HepG2 (cell line): Measurements from ENCODE around the gene TYMP. TPM values are rescaled to one million over a fixed set of nuclear protein-coding genes. Genes with fewer than 3 reads are reported as not detected.
A peak's percentile ranks its signal among the peaks of the same experiment; 100 is the strongest.

Source experiments
- CREM ChIP-seq, 2 experiments: sonication (generic) in 1 of 2; formaldehyde crosslinking in 1 of 2; IDR thresholded peaks; 2 replicates each; pipeline versions ENCODE4 v1.4.0 to v1.6.1; 2016 to 2020; ENCODE audit warnings: antibody characterized with exemption in 1 of 2, mild to moderate bottlenecking in 1 of 2, missing genetic modification reagents in 1 of 2
- GMEB1 ChIP-seq: sonication (generic); formaldehyde crosslinking; IDR thresholded peaks from 2 replicates; pipeline ENCODE4 v1.5.1; 2020; ENCODE audit warnings: missing genetic modification reagents, mild to moderate bottlenecking, borderline replicate concordance
- HNF4A ChIP-seq: sonication (generic); formaldehyde crosslinking; IDR thresholded peaks from 2 replicates; pipeline ENCODE4 v1.4.0; 2020; ENCODE audit warnings: missing genetic modification reagents
- MXD1 ChIP-seq: sonication (generic); formaldehyde crosslinking; IDR thresholded peaks from 2 replicates; pipeline ENCODE4 v1.4.0; 2020; ENCODE audit warnings: mild to moderate bottlenecking, missing genetic modification reagents
- NFAT5 ChIP-seq: sonication (generic); formaldehyde crosslinking; IDR thresholded peaks from 2 replicates; pipeline ENCODE4 v1.4.0; 2020; ENCODE audit warnings: missing genetic modification reagents
- SPEN ChIP-seq: sonication (generic); formaldehyde crosslinking; IDR thresholded peaks from 2 replicates; pipeline ENCODE4 v1.5.1; 2020; ENCODE audit warnings: low read depth, mild to moderate bottlenecking, missing genetic modification reagents
- THAP7 ChIP-seq: sonication (generic); formaldehyde crosslinking; IDR thresholded peaks from 2 replicates; pipeline ENCODE4 v1.8.1; 2023; ENCODE audit warnings: mild to moderate bottlenecking, missing genetic modification reagents
- TP53 ChIP-seq: sonication (generic); formaldehyde crosslinking; conservative IDR thresholded peaks from 2 replicates; pipeline ENCODE4 v1.4.0; 2020; ENCODE audit warnings: missing genetic modification reagents
- ZBED4 ChIP-seq: sonication (generic); formaldehyde crosslinking; IDR thresholded peaks from 2 replicates; pipeline ENCODE4 v1.4.0; 2020; ENCODE audit warnings: missing genetic modification reagents, borderline replicate concordance
- ZKSCAN1 ChIP-seq: fragments of 150-350 bp; IDR thresholded peaks from 2 replicates; pipeline ENCODE4 v1.6.1; 2014; ENCODE audit warnings: low read length
- ZNF414 ChIP-seq: sonication (generic); formaldehyde crosslinking; IDR thresholded peaks from 2 replicates; pipeline ENCODE4 v1.5.0; 2020; ENCODE audit warnings: missing genetic modification reagents
- ZNF530 ChIP-seq: sonication (generic); formaldehyde crosslinking; IDR thresholded peaks from 2 replicates; pipeline ENCODE4 v1.5.0; 2020; ENCODE audit warnings: low read depth, mild to moderate bottlenecking, missing genetic modification reagents
- ZNF709 ChIP-seq: sonication (generic); formaldehyde crosslinking; IDR thresholded peaks from 2 replicates; pipeline ENCODE4 v1.5.0; 2020; ENCODE audit warnings: mild to moderate bottlenecking, missing genetic modification reagents
- ZNF850 ChIP-seq: sonication (generic); formaldehyde crosslinking; conservative IDR thresholded peaks from 2 replicates; pipeline ENCODE4 v1.9.0; 2021; ENCODE audit warnings: mild to moderate bottlenecking, missing genetic modification reagents
- ZNF891 ChIP-seq: sonication (generic); formaldehyde crosslinking; IDR thresholded peaks from 2 replicates; pipeline ENCODE4 v1.5.0; 2020; ENCODE audit warnings: mild to moderate bottlenecking, missing genetic modification reagents
- polyA plus RNA-seq, 8 experiments: library from polyadenylated mRNA; depleted of rRNA in 3 of 8; stranded (reverse) in 7 of 8; unstranded in 1 of 8; fragments of >200 nt; fragmentation: Illumina TruSeq in 4 of 8; extraction: Trizol in 4 of 8; gene quantifications; 2 replicates each; pipeline versions ENCODE4 v1.2.1 to v1.2.3, GENCODE V29; 2011 to 2016; ENCODE audit warnings: low read depth in 4 of 8, missing spikeins in 1 of 8, mixed read lengths in 1 of 8; ENCODE audit not compliant: insufficient read depth in 1 of 8
- total RNA-seq, 5 experiments: library from RNA; depleted of rRNA; stranded (reverse); fragments of >200 nt; fragmentation: Illumina TruSeq; extraction: Trizol; gene quantifications; 2 replicates each; pipeline ENCODE4 v1.2.3, GENCODE V29; 2016; ENCODE audit warnings: low read depth in 1 of 5

Gene TYMP
- total and polyA plus RNA-seq, 2 of the 13 experiments (the other 11 are each of a cell fraction or from before 2014, with no cell fraction given), result 3.9 to 4.3 TPM

- TF ChIP-seq GMEB1 (CRISPR knock-in tag) (peak; percentile 69; the same call in 1 of the 2 replicates), ZKSCAN1 (no peak), CREM (IDR thresholded peaks at IDR 0.05) (no peak), CREM (CRISPR knock-in tag; IDR thresholded peaks at IDR 0.05) (no peak), ZNF709 (CRISPR knock-in tag) (peak; percentile 77), SPEN (CRISPR knock-in tag) (0 out of 2 replicates have a peak, but pooled peaks have one; percentile 73), MXD1 (CRISPR knock-in tag) (peak; percentile 83; the same call in 1 of the 2 replicates), ZNF891 (CRISPR knock-in tag) (no peak), THAP7 (CRISPR knock-in tag) (no peak), ZNF414 (CRISPR knock-in tag) (no peak), TP53 (CRISPR knock-in tag) (peak; percentile 74; the same call in 1 of the 2 replicates), HNF4A (peak; percentile 12; the same call in 1 of the 2 replicates), ZNF530 (CRISPR knock-in tag) (no peak), ZBED4 (peak; percentile 12; the same call in 1 of the 2 replicates), NFAT5 (CRISPR knock-in tag) (peak; percentile 55; the same call in 1 of the 2 replicates), ZNF850 (no peak)
Measured at GRCh38 chr22:50529897-50530579, at the start of gene TYMP (continued).
